Measurements from ENCODE around the gene MTG1.

- TF ChIP-seq CTCF (IDR thresholded peaks at IDR 0.05) (no peak), EP300 (IDR thresholded peaks at IDR 0.05) (no peak), POLR2A (IDR thresholded peaks at IDR 0.05) (no peak)
Observed at GRCh38 chr10:133347710-133348517, 46.0 kb upstream of the MTG1 start.
